Mucosa of descending colon (tissue), 3 donors: Measurements from ENCODE around the gene EARS2. TPM values are rescaled to one million over a fixed set of nuclear protein-coding genes. Genes with fewer than 3 reads are reported as not detected.
"Not testable (repeated sequence)": the region's sequence is repeated elsewhere in the genome, so short reads cannot be mapped to it uniquely, and the experiment has no call there.

Experiments
- ATAC-seq: fragments of 200-7000 bp; cut with Tn5 transposase; one replicate; pipeline ENCODE4 v1.9.1; 2020; ENCODE audit warnings: mild to moderate bottlenecking, moderate library complexity
- DNase-seq, 3 donors: peaks; one replicate each; pipeline ENCODE4 v3.0.0-alpha.2; 2020
- H3K36me3 ChIP-seq: fragments of 200-600 bp; one replicate; pipeline ENCODE4 v1.8.0; 2021; ENCODE audit warnings: low read depth, mild to moderate bottlenecking
- H3K4me1 ChIP-seq: fragments of 200-600 bp; one replicate; pipeline ENCODE4 v1.8.0; 2021; ENCODE audit warnings: low read depth, mild to moderate bottlenecking
- H3K4me3 ChIP-seq: fragments of 200-600 bp; one replicate; pipeline ENCODE4 v1.8.0; 2021; ENCODE audit warnings: mild to moderate bottlenecking
- H3K9me3 ChIP-seq: fragments of 200-600 bp; one replicate; pipeline ENCODE4 v1.8.0; 2021; ENCODE audit warnings: mild to moderate bottlenecking
- CTCF ChIP-seq: fragments of 200-600 bp; IDR thresholded peaks from one replicate; pipeline ENCODE4 v1.8.0; 2022; ENCODE audit warnings: antibody characterized with exemption, mild to moderate bottlenecking
- intact Hi-C, 2 donors: fragments of 100-400 bp; cut with DNase I in 1 of 2; cut with micrococcal nuclease in 1 of 2; formaldehyde crosslinking; loops; one replicate each; pipeline versions ENCODE4 v1.11.0 to v1.11.1; 2022; cut with DNase I, micrococcal nuclease
- total RNA-seq, 3 donors: library from RNA; stranded (reverse); fragmentation: NEBNext Ultra II Directional in 2 of 3; extraction: Animal tissue kit (Norgen Biotek cat#: 25700) in 2 of 3; gene quantifications; one replicate each; pipeline versions ENCODE4 v1.2.1 to v1.2.4, GENCODE V29; 2021 to 2023
- donor health status: DM: no; HTN: no; CAD: no; lungs with moderate emphysema.
- donor health status: DM: no; HTN: no; CAD: no.
- donor health status: DM: no; HTN: yes; CAD: no.

EARS2 gene
- total RNA-seq, 3 donors from 2014 or later, result 15.2 to 18.0 (median 17.2) TPM

- no peaks in the 10 kb centered on the region for H3K36me3 ChIP-seq
- intact Hi-C loops, result no loop called here
- ATAC-seq, result no peak
- TF ChIP-seq CTCF, result no peak
- no peaks in the 10 kb centered on the region for H3K9me3 ChIP-seq
- no peak for DNase-seq
- peaks cover 13% of the 10 kb centered on the region for H3K4me1 ChIP-seq
- H3K4me3 ChIP-seq, result no peak overlapping the region
Measured at GRCh38 chr16:23511731-23512130, 45.4 kb downstream of the EARS2 start.

GRCh38 chr16:23510915-23511270 lies 46.3 kb downstream of the EARS2 start:
- H3K4me3 ChIP-seq, H3K36me3 ChIP-seq, H3K9me3 ChIP-seq, intact Hi-C loops, DNase-seq, ATAC-seq: not testable (repeated sequence)
- peaks cover 13% of the 10 kb centered on the region for H3K4me1 ChIP-seq

- DNase-seq (peak; percentile 86 to 89 (median 88)), ATAC-seq (peak; percentile 96)
- H3K9me3 ChIP-seq, result no peaks in the 10 kb centered on the region
- H3K36me3 ChIP-seq, result no peaks in the 10 kb centered on the region
- peaks cover 13% of the 10 kb centered on the region for H3K4me1 ChIP-seq
- intact Hi-C loops, result no loop called here
- peak within 1 kb of the TSS; percentile 81 for H3K4me3 ChIP-seq
- TF ChIP-seq CTCF, result no peak
Measured at GRCh38 chr16:23510164-23510914, 46.8 kb downstream of the EARS2 start, which contains the start of gene GGA2. Gene GGA2, minus strand, starts transcription at chr16:23510494. Its CDS starts 83 bp downstream, at chr16:23510411.

- DNase-seq, result peak in 1 of 3 donors; percentile 39
- intact Hi-C loops, result no loop called here
Measured at GRCh38 chr16:23509782-23510163, 47.4 kb downstream of the EARS2 start.

GRCh38 chr16:23509441-23509754 lies 47.8 kb downstream of the EARS2 start:
- Histone ChIP-seq H3K9me3 (no peaks in the 10 kb centered on the region), H3K4me3 (peak overlapping the region; percentile 81), H3K4me1 (peaks cover 13% of the 10 kb centered on the region), H3K36me3 (no peaks in the 10 kb centered on the region)
- no peak for TF ChIP-seq CTCF
- DNase-seq (no peak), ATAC-seq (no peak)
- intact Hi-C loops, result no loop called here

More at GRCh38 chr16:23509782-23510163, 47.4 kb downstream of the EARS2 start:
- no peak for TF ChIP-seq CTCF
- Histone ChIP-seq H3K36me3 (no peaks in the 10 kb centered on the region), H3K4me3 (peak overlapping the region; percentile 81), H3K9me3 (no peaks in the 10 kb centered on the region), H3K4me1 (peaks cover 13% of the 10 kb centered on the region)
- peak; percentile 56 for ATAC-seq

- intact Hi-C loops, result no loop called here
- TF ChIP-seq CTCF, result no peak
- H3K36me3 ChIP-seq, result no peaks in the 10 kb centered on the region
- ATAC-seq (peak; percentile 15), DNase-seq (peak in 2 of 3 donors; percentile 42 to 44)
- no peaks in the 10 kb centered on the region for H3K9me3 ChIP-seq
- H3K4me1 ChIP-seq, result peaks cover 13% of the 10 kb centered on the region
- H3K4me3 ChIP-seq, result peak overlapping the region; percentile 9
Measured at GRCh38 chr16:23508589-23509440, 48.3 kb downstream of the EARS2 start.
